ENCODE results near the gene DOK7.

DNA sequence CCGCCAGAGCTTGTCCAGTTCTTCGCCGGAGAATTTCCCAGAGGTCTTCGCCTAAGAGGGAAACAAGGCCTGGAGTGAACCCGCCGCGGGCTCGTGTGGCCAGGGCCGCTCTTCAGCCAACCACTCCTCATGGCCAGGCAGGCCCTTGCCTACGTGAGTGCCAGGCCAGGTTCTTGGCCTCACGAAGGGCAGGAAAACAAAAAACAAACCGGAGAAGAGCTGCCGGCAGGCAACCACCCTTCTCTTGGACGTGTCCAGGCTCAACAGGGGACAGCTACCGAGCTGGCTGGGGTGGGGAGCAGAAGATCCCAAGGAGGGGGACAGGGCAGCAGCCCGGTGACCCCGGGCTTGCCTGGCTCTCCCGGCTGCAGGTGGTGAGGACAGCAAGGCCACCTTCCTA, 55.8 kb downstream of the DOK7 start:
- TF ChIP-seq CTCF (IDR thresholded peaks at IDR 0.05), result no peak
- no peak for TF ChIP-seq POLR2AphosphoS5 (IDR thresholded peaks at IDR 0.05)
- TF ChIP-seq POLR2A (IDR thresholded peaks at IDR 0.05), result no peak

Data from breast epithelium (tissue), 3 donors.